ENCODE data around the gene CARD19.

CARD19 gene

GRCh38 chr9:93120846-93121315 lies 24.9 kb downstream of the CARD19 start:
- no peak for DNase-seq (ENCODE audit: low read depth, low spot score)

GRCh38 chr9:93121316-93122241 lies 25.6 kb downstream of the CARD19 start:
- DNase-seq (ENCODE audit: low read depth, low spot score) = no peak

- no peak for DNase-seq (ENCODE audit: low read depth, low spot score)
Observed at GRCh38 chr9:93122721-93123221, 26.8 kb downstream of the CARD19 start.

GRCh38 chr9:93123561-93124283 lies 27.7 kb downstream of the CARD19 start:
- DNase-seq (ENCODE audit: low read depth, low spot score) = no peak

- no peak for DNase-seq (ENCODE audit: low read depth, low spot score)
Observed at GRCh38 chr9:93124793-93125192, 28.8 kb downstream of the CARD19 start.

- no peak for DNase-seq (ENCODE audit: low read depth, low spot score)
Observed at GRCh38 chr9:93125331-93125894, 29.4 kb downstream of the CARD19 start.

- no peak for DNase-seq (ENCODE audit: low read depth, low spot score)
Observed at GRCh38 chr9:93126151-93126781, 30.2 kb downstream of the CARD19 start.

GRCh38 chr9:93126825-93127368 lies 30.9 kb downstream of the CARD19 start:
- no peak for DNase-seq (ENCODE audit: low read depth, low spot score)

- no peak for DNase-seq (ENCODE audit: low read depth, low spot score)
Observed at GRCh38 chr9:93127395-93127911, 31.4 kb downstream of the CARD19 start.

GRCh38 chr9:93128011-93128714 lies 32.1 kb downstream of the CARD19 start:
- no peak for DNase-seq (ENCODE audit: low read depth, low spot score)

GRCh38 chr9:93128715-93129224 lies 32.8 kb downstream of the CARD19 start:
- DNase-seq (ENCODE audit: low read depth, low spot score) = no peak

- no peak for DNase-seq (ENCODE audit: low read depth, low spot score)
Observed at GRCh38 chr9:93129286-93129685, 33.3 kb downstream of the CARD19 start.

GRCh38 chr9:93129691-93130500 lies 33.9 kb downstream of the CARD19 start:
- no peak for DNase-seq (ENCODE audit: low read depth, low spot score)

- DNase-seq (ENCODE audit: low read depth, low spot score) = no peak
Observed at GRCh38 chr9:93130861-93131481, 35.0 kb downstream of the CARD19 start.

- no peak for DNase-seq (ENCODE audit: low read depth, low spot score)
Observed at GRCh38 chr9:93131599-93132286, 35.7 kb downstream of the CARD19 start.

GRCh38 chr9:93132287-93132927 lies 36.4 kb downstream of the CARD19 start:
- DNase-seq (ENCODE audit: low read depth, low spot score) = no peak

- no peak for DNase-seq (ENCODE audit: low read depth, low spot score)
Observed at GRCh38 chr9:93132946-93133680, 37.1 kb downstream of the CARD19 start.
